Measurements from ENCODE around the gene FAM177A1.
A peak's percentile ranks its signal among the peaks of the same experiment; 100 is the strongest.
"Not testable (repeated sequence)": the region's sequence is repeated elsewhere in the genome, so short reads cannot be mapped to it uniquely, and the experiment has no call there.

Gene FAM177A1

GRCh38 chr14:35046048-35046750 lies at the start of gene FAM177A1:
Gene FAM177A1 (plus strand): TSS chr14:35046272. CDS start chr14:35046464, 192 bp downstream.
- peak; percentile 95 to 98 for DNase-seq (ENCODE audit: low read depth in 1 of 2, low spot score in 1 of 2)

GRCh38 chr14:34997762-34998161 lies 48.3 kb upstream of the FAM177A1 start:
- DNase-seq (ENCODE audit: low read depth in 1 of 2, low spot score in 1 of 2), result no peak

GRCh38 chr14:34999500-34999899 lies 46.6 kb upstream of the FAM177A1 start:
- no peak for DNase-seq (ENCODE audit: low read depth in 1 of 2, low spot score in 1 of 2)

- DNase-seq (ENCODE audit: low read depth in 1 of 2, low spot score in 1 of 2), result no peak
These were observed 44.5 kb upstream of the FAM177A1 start for GRCh38 chr14:35001621-35002020.

- DNase-seq (ENCODE audit: low read depth in 1 of 2, low spot score in 1 of 2), result no peak
These were observed 41.2 kb upstream of the FAM177A1 start for GRCh38 chr14:35004839-35005238.

GRCh38 chr14:35016568-35016967 lies 29.5 kb upstream of the FAM177A1 start:
- no peak for DNase-seq (ENCODE audit: low read depth in 1 of 2, low spot score in 1 of 2)

GRCh38 chr14:35020713-35021112 lies 25.4 kb upstream of the FAM177A1 start:
- no peak for DNase-seq (ENCODE audit: low read depth in 1 of 2, low spot score in 1 of 2)

GRCh38 chr14:35028435-35028834 lies 17.6 kb upstream of the FAM177A1 start:
- DNase-seq (ENCODE audit: low read depth in 1 of 2, low spot score in 1 of 2), result no peak

- DNase-seq (ENCODE audit: low read depth in 1 of 2, low spot score in 1 of 2), result no peak
These were observed 13.5 kb upstream of the FAM177A1 start for GRCh38 chr14:35032562-35032961.

- DNase-seq (ENCODE audit: low read depth in 1 of 2, low spot score in 1 of 2), result no peak
These were observed 11.6 kb upstream of the FAM177A1 start for GRCh38 chr14:35034440-35034833.

GRCh38 chr14:35034944-35035554 lies 11.0 kb upstream of the FAM177A1 start:
- DNase-seq (ENCODE audit: low read depth in 1 of 2, low spot score in 1 of 2), result not testable (repeated sequence)

- DNase-seq (ENCODE audit: low read depth in 1 of 2, low spot score in 1 of 2), result not testable (repeated sequence)
These were observed 7.8 kb upstream of the FAM177A1 start for GRCh38 chr14:35038312-35038711.

- no peak for DNase-seq (ENCODE audit: low read depth in 1 of 2, low spot score in 1 of 2)
These were observed 3.4 kb upstream of the FAM177A1 start for GRCh38 chr14:35042632-35043031.

GRCh38 chr14:35043046-35043445 lies 3.0 kb upstream of the FAM177A1 start:
- DNase-seq (ENCODE audit: low read depth in 1 of 2, low spot score in 1 of 2), result no peak

- peak in 1 of 2 donors; percentile 18 for DNase-seq (ENCODE audit: low read depth in 1 of 2, low spot score in 1 of 2)
These were observed 904 bp upstream of the FAM177A1 start for GRCh38 chr14:35044939-35045797.

- no peak for DNase-seq (ENCODE audit: low read depth in 1 of 2, low spot score in 1 of 2)
These were observed 349 bp upstream of the FAM177A1 start for GRCh38 chr14:35045798-35046047.

GRCh38 chr14:35046751-35047536 lies 872 bp downstream of the FAM177A1 start:
- peak in 1 of 2 donors; percentile 15 for DNase-seq (ENCODE audit: low read depth in 1 of 2, low spot score in 1 of 2)

- no peak for DNase-seq (ENCODE audit: low read depth in 1 of 2, low spot score in 1 of 2)
These were observed 2.0 kb downstream of the FAM177A1 start for GRCh38 chr14:35047976-35048513.

- no peak for DNase-seq (ENCODE audit: low read depth in 1 of 2, low spot score in 1 of 2)
These were observed 4.6 kb downstream of the FAM177A1 start for GRCh38 chr14:35050652-35051051.

- DNase-seq (ENCODE audit: low read depth in 1 of 2, low spot score in 1 of 2), result no peak
These were observed 5.7 kb downstream of the FAM177A1 start for GRCh38 chr14:35051796-35052195.

GRCh38 chr14:35052637-35053036 lies 6.6 kb downstream of the FAM177A1 start:
- DNase-seq (ENCODE audit: low read depth in 1 of 2, low spot score in 1 of 2), result no peak

All from activated CD4-positive, alpha-beta T cell treated with anti-CD3 and anti-CD28 coated beads, Interleukin-2, amount 50 U/mL, for 24 hours (primary cell).